CD14-positive monocyte (primary cell): ENCODE measurements around the gene PIK3R1. TPM values are rescaled to one million over a fixed set of nuclear protein-coding genes. Genes with fewer than 3 reads are reported as not detected.
A peak's percentile ranks its signal among the peaks of the same experiment; 100 is the strongest.

Experiments
- DNase-seq, 3 donors: peaks; one replicate each; pipeline ENCODE4 v3.0.0-alpha.2; 2011 to 2022
- H2AFZ ChIP-seq: 2 replicates; pipeline ENCODE4 v1.6.0; 2012; ENCODE audit warnings: mild to moderate bottlenecking, low read depth, low read length, inconsistent platforms; ENCODE audit not compliant: insufficient read depth, poor library complexity, severe bottlenecking
- H3K27ac ChIP-seq, 2 donors: 1 replicate in 1 of 2; 2 replicates in 1 of 2; pipeline ENCODE4 v1.5.1; 2012 to 2013; ENCODE audit warnings: low read length in 2 of 2, control low read depth in 1 of 2, inconsistent platforms in 1 of 2, low read depth in 1 of 2, mild to moderate bottlenecking in 1 of 2
- H3K27me3 ChIP-seq, 2 donors: one replicate each; pipeline versions ENCODE4 v1.6.0 to v1.6.1; 2011 to 2013; ENCODE audit warnings: low read length in 2 of 2; ENCODE audit not compliant: control insufficient read depth in 2 of 2, insufficient read depth in 2 of 2
- H3K36me3 ChIP-seq, 2 donors: replicated peaks in 1 of 2; 1 replicate in 1 of 2; 2 replicates in 1 of 2; pipeline versions ENCODE4 v1.5.1 to v1.6.1; 2012 to 2013; ENCODE audit warnings: low read length in 2 of 2, control low read depth in 1 of 2, inconsistent platforms in 1 of 2, mild to moderate bottlenecking in 1 of 2; ENCODE audit not compliant: insufficient read depth in 2 of 2, control insufficient read depth in 1 of 2
- H3K4me1 ChIP-seq, 2 donors: 1 replicate in 1 of 2; 2 replicates in 1 of 2; pipeline versions ENCODE4 v1.5.1 to v1.6.1; 2012 to 2013; ENCODE audit warnings: low read length in 2 of 2, control low read depth in 1 of 2, inconsistent platforms in 1 of 2, mild to moderate bottlenecking in 1 of 2, moderate library complexity in 1 of 2; ENCODE audit not compliant: insufficient read depth in 2 of 2, control insufficient read depth in 1 of 2
- H3K4me2 ChIP-seq: replicated peaks from 2 replicates; pipeline ENCODE3; 2012; ENCODE audit warnings: low read length, moderate library complexity, mild to moderate bottlenecking; ENCODE audit not compliant: poor library complexity, severe bottlenecking; ENCODE audit errors: extremely low read depth
- H3K4me3 ChIP-seq, 3 experiments: fragments of 200-600 bp in 1 of 3; sonication (generic) in 1 of 3; replicated peaks in 1 of 3; 1 replicate in 2 of 3; 2 replicates in 1 of 3; pipeline ENCODE4 v1.5.1; 2011 to 2013; ENCODE audit warnings: low read length in 3 of 3, mild to moderate bottlenecking in 3 of 3, control low read depth in 2 of 3, low read depth in 2 of 3, inconsistent platforms in 1 of 3, moderate library complexity in 1 of 3
- H3K79me2 ChIP-seq: 2 replicates; pipeline ENCODE4 v1.6.0; 2012; ENCODE audit warnings: mild to moderate bottlenecking, control low read depth, inconsistent platforms, low read length, moderate library complexity; ENCODE audit not compliant: insufficient read depth
- H3K9ac ChIP-seq: 2 replicates; pipeline ENCODE4 v1.6.0; 2017; ENCODE audit warnings: low read length, mild to moderate bottlenecking; ENCODE audit not compliant: insufficient read depth, poor library complexity, severe bottlenecking
- H3K9me3 ChIP-seq, 2 donors: replicated peaks in 1 of 2; 1 replicate in 1 of 2; 2 replicates in 1 of 2; pipeline versions ENCODE4 v1.5.1 to v1.6.1; 2012 to 2013; ENCODE audit warnings: low read length in 2 of 2, control low read depth in 1 of 2; ENCODE audit not compliant: control insufficient read depth in 1 of 2, insufficient read depth in 1 of 2
- H4K20me1 ChIP-seq: 2 replicates; pipeline ENCODE4 v1.6.0; 2012; ENCODE audit warnings: mild to moderate bottlenecking, low read length, control low read depth, moderate library complexity; ENCODE audit not compliant: insufficient read depth
- H3K27ac Mint-ChIP-seq, 7 donors: one replicate each; pipeline ENCODE4 v1.8.0; 2020; ENCODE audit warnings: mild to moderate bottlenecking in 7 of 7, mixed read lengths in 7 of 7, moderate library complexity in 6 of 7, inconsistent platforms in 2 of 7
- H3K27me3 Mint-ChIP-seq, 3 donors: one replicate each; pipeline ENCODE4 v1.8.0; 2021 to 2022; ENCODE audit warnings: low read depth in 3 of 3, mild to moderate bottlenecking in 3 of 3, mixed read lengths in 3 of 3, moderate library complexity in 3 of 3, inconsistent platforms in 1 of 3
- H3K36me3 Mint-ChIP-seq, 2 donors: one replicate each; pipeline ENCODE4 v1.8.0; 2020; ENCODE audit warnings: mixed read lengths in 2 of 2, inconsistent platforms in 1 of 2, mild to moderate bottlenecking in 1 of 2
- H3K4me1 Mint-ChIP-seq: one replicate; pipeline ENCODE4 v1.8.0; 2020; ENCODE audit warnings: mild to moderate bottlenecking, mixed read lengths
- H3K4me3 Mint-ChIP-seq, 2 donors: one replicate each; pipeline ENCODE4 v1.8.0; 2020; ENCODE audit warnings: mild to moderate bottlenecking in 2 of 2, mixed read lengths in 2 of 2, moderate library complexity in 1 of 2
- H3K9me3 Mint-ChIP-seq, 7 donors: one replicate each; pipeline ENCODE4 v1.8.0; 2020 to 2022; ENCODE audit warnings: mixed read lengths in 7 of 7, mild to moderate bottlenecking in 6 of 7, moderate library complexity in 6 of 7, inconsistent platforms in 2 of 7
- WGBS: methylation state at CpG from one replicate; pipeline ENCODE4 v1.1.5; 2013; ENCODE audit warnings: missing lambda C conversion rate; ENCODE audit not compliant: insufficient coverage; 5-methylcytosine and 5-hydroxymethylcytosine counted together
- intact Hi-C, 2 donors: fragments of 100-400 bp; cut with micrococcal nuclease; formaldehyde crosslinking; loops; one replicate each; pipeline versions ENCODE4 v1.15.0 to v1.15.1; 2023
- polyA plus RNA-seq, 3 donors: library from polyadenylated mRNA; depleted of rRNA in 1 of 3; unstranded in 2 of 3; stranded (reverse) in 1 of 3; fragments of 300-500 nt in 2 of 3; fragments of >200 nt in 1 of 3; fragmentation: Illumina TruSeq in 2 of 3; gene quantifications; 1 replicate in 2 of 3; 2 replicates in 1 of 3; pipeline ENCODE4 v1.2.3, GENCODE V29; 2012 to 2021
- TF ChIP-seq, protein P1 (sequence below): fragments of 200-600 bp; IDR thresholded peaks from one replicate; pipeline ENCODE4 v1.8.0; 2022; ENCODE audit warnings: antibody characterized with exemption, mild to moderate bottlenecking

Gene PIK3R1
- polyA plus RNA-seq, 3 donors = 9.5 to 25.5 (median 10.5) TPM

DNA sequence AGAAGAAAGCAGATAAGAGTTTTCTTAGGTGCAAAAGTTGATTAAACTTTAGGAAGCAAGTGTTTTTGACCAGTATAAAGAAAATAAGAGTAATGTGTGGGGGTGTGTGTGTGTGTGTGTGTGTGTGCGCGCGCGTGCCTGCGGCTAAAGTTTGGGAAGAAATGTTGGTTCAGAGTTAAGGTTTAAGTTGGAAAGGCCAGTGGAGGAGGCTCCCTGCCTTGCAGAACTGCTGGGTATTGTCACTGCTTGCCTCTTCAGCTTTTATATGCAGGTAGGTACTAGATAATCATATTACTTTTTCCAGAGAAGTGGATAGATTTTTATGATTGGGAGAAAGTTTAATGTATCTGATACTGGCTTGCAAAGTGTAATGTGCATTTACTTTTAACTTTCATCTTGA lies 2.0 kb downstream of the PIK3R1 start:
- H3K4me3 Mint-ChIP-seq = peak overlapping the region; percentile 88 to 94
- peak overlapping the region; percentile 21 to 96 for H3K27ac ChIP-seq
- peak overlapping the region; percentile 89 to 95 (median 91) for H3K27ac Mint-ChIP-seq
- no peak for DNase-seq
- H3K9me3 ChIP-seq = peaks cover 0 to 5% of the 10 kb centered on the region in 2 donors
- intact Hi-C loops = loop anchor here (5.0 to 10.0 kb wide), 2 partner anchors 35 to 223 kb away; no protein-coding TSS in a partner anchor
- peak overlapping the region; percentile 85 for H3K4me2 ChIP-seq
- H2AFZ ChIP-seq = no peak overlapping the region
- H3K79me2 ChIP-seq = peaks cover 69% of the 10 kb centered on the region
- H3K4me1 ChIP-seq = peaks cover 24 to 32% of the 10 kb centered on the region in 2 donors
- H3K27me3 ChIP-seq = no peaks in the 10 kb centered on the region
- peaks cover 6 to 7% of the 10 kb centered on the region in 2 donors for H3K36me3 Mint-ChIP-seq
- peak overlapping the region; percentile 87 to 90 (median 89) for H3K4me3 ChIP-seq
- H4K20me1 ChIP-seq = peaks cover 56% of the 10 kb centered on the region
- 0% methylated on average over 4 of the region's 5 CpGs for WGBS
- peak overlapping the region; percentile 93 for H3K9ac ChIP-seq
- H3K4me1 Mint-ChIP-seq = peaks cover 45% of the 10 kb centered on the region
- H3K27me3 Mint-ChIP-seq = peaks cover 0 to 1% (median 0%) of the 10 kb centered on the region in 3 donors
- TF ChIP-seq, protein P1, sequence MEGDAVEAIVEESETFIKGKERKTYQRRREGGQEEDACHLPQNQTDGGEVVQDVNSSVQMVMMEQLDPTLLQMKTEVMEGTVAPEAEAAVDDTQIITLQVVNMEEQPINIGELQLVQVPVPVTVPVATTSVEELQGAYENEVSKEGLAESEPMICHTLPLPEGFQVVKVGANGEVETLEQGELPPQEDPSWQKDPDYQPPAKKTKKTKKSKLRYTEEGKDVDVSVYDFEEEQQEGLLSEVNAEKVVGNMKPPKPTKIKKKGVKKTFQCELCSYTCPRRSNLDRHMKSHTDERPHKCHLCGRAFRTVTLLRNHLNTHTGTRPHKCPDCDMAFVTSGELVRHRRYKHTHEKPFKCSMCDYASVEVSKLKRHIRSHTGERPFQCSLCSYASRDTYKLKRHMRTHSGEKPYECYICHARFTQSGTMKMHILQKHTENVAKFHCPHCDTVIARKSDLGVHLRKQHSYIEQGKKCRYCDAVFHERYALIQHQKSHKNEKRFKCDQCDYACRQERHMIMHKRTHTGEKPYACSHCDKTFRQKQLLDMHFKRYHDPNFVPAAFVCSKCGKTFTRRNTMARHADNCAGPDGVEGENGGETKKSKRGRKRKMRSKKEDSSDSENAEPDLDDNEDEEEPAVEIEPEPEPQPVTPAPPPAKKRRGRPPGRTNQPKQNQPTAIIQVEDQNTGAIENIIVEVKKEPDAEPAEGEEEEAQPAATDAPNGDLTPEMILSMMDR = no peak
- peaks cover 0 to 9% (median 3%) of the 10 kb centered on the region in 7 donors for H3K9me3 Mint-ChIP-seq
- H3K36me3 ChIP-seq = no peaks in the 10 kb centered on the region

GRCh38 chr5:68219161-68219816 lies 3.7 kb downstream of the PIK3R1 start:
- Mint-ChIP-seq H3K36me3 (peaks cover 6 to 13% of the 10 kb centered on the region in 2 donors), H3K9me3 (peaks cover 0 to 9% (median 3%) of the 10 kb centered on the region in 7 donors), H3K27ac (peak overlapping the region in 1 of 7 donors; percentile 60), H3K4me3 (peak overlapping the region in 1 of 2 donors; percentile 30), H3K4me1 (peaks cover 57% of the 10 kb centered on the region), H3K27me3 (peaks cover 0 to 1% (median 0%) of the 10 kb centered on the region in 3 donors)
- peak overlapping the region in 1 of 2 donors; percentile 30 for H3K27ac ChIP-seq
- WGBS = 83% methylated on average over 1 of the region's 3 CpGs
- H3K79me2 ChIP-seq = peaks cover 87% of the 10 kb centered on the region
- H3K27me3 ChIP-seq = no peaks in the 10 kb centered on the region
- H3K4me3 ChIP-seq = no peak overlapping the region
- peaks cover 0 to 5% of the 10 kb centered on the region in 2 donors for H3K9me3 ChIP-seq
- H4K20me1 ChIP-seq = peaks cover 74% of the 10 kb centered on the region
- H3K9ac ChIP-seq = no peak overlapping the region
- TF ChIP-seq, protein P1 = no peak
- no peak overlapping the region for H2AFZ ChIP-seq
- DNase-seq = no peak
- H3K4me2 ChIP-seq = no peak overlapping the region
- intact Hi-C loops = loop anchor here (5.0 to 10.0 kb wide), 2 partner anchors 33 to 224 kb away; no protein-coding TSS in a partner anchor
- H3K4me1 ChIP-seq = peaks cover 31 to 42% of the 10 kb centered on the region in 2 donors
- H3K36me3 ChIP-seq = no peaks in the 10 kb centered on the region
